Stimulated activated CD8-positive, alpha-beta memory T cell treated with anti-CD3 and anti-CD28 coated beads, Interleukin-12 subunit alpha, Interleukin-12 subunit beta, amount 100 ng/mL, for 24 hours (primary cell): Measurements from ENCODE around the gene RNF208.

ENCODE experiments used
- DNase-seq: peaks from one replicate; pipeline ENCODE4 v3.0.0-alpha.2; 2020; ENCODE audit errors: extremely low read depth

RNF208 gene

GRCh38 chr9:137175345-137175961 lies 46.6 kb downstream of the RNF208 start:
- DNase-seq: no peak

GRCh38 chr9:137174722-137175293 lies 47.2 kb downstream of the RNF208 start:
- no peak for DNase-seq

- no peak for DNase-seq
Measured at GRCh38 chr9:137173796-137174664, 48.0 kb downstream of the RNF208 start.

- DNase-seq: no peak
Measured at GRCh38 chr9:137172901-137173795, 48.9 kb downstream of the RNF208 start.

- no peak for DNase-seq
Measured at GRCh38 chr9:137171149-137171900, 50.7 kb downstream of the RNF208 start.

GRCh38 chr9:137170486-137171148 lies 51.4 kb downstream of the RNF208 start:
- DNase-seq: no peak
